ENCODE measurements around the gene GRIA4.

The GRIA4 gene

GRCh38 chr11:105603156-105603555 is 6.7 kb upstream of the GRIA4 start:
- H3K9ac ChIP-seq (ENCODE audit: low read depth in 1 of 2, low read length in 2 of 2), result no peak overlapping the region
- H3K4me3 ChIP-seq (ENCODE audit: low read length in 2 of 2), result no peak overlapping the region
- H3K36me3 ChIP-seq (ENCODE audit: control insufficient read depth in 2 of 2, insufficient read depth in 2 of 2, low read length in 2 of 2), result no peaks in the 10 kb centered on the region
- no peak overlapping the region for H3K27ac ChIP-seq (ENCODE audit: low read depth in 2 of 2, low read length in 2 of 2)
- H3K27me3 ChIP-seq (ENCODE audit: control insufficient read depth in 2 of 2, insufficient read depth in 2 of 2, low read length in 2 of 2), result peaks cover 0 to 3% of the 10 kb centered on the region in 2 donors
- no peaks in the 10 kb centered on the region for H3K4me1 ChIP-seq (ENCODE audit: control insufficient read depth in 2 of 2, insufficient read depth in 2 of 2, low read length in 2 of 2)
- no peaks in the 10 kb centered on the region for H3K9me3 ChIP-seq (ENCODE audit: control insufficient read depth in 2 of 2, low read length in 2 of 2)

- Histone ChIP-seq H3K27ac (ENCODE audit: low read depth in 2 of 2, low read length in 2 of 2) (no peak overlapping the region), H3K36me3 (ENCODE audit: control insufficient read depth in 2 of 2, insufficient read depth in 2 of 2, low read length in 2 of 2) (no peaks in the 10 kb centered on the region), H3K4me3 (ENCODE audit: low read length in 2 of 2) (no peak overlapping the region), H3K4me1 (ENCODE audit: control insufficient read depth in 2 of 2, insufficient read depth in 2 of 2, low read length in 2 of 2) (no peaks in the 10 kb centered on the region), H3K27me3 (ENCODE audit: control insufficient read depth in 2 of 2, insufficient read depth in 2 of 2, low read length in 2 of 2) (peaks cover 13 to 15% of the 10 kb centered on the region in 2 donors), H3K9me3 (ENCODE audit: control insufficient read depth in 2 of 2, low read length in 2 of 2) (no peaks in the 10 kb centered on the region), H3K9ac (ENCODE audit: low read depth in 1 of 2, low read length in 2 of 2) (no peak overlapping the region)
Observed at GRCh38 chr11:105609341-105609781, 512 bp upstream of the GRIA4 start.

GRCh38 chr11:105610871-105611571 is 1.1 kb downstream of the GRIA4 start:
- H3K4me1 ChIP-seq (ENCODE audit: control insufficient read depth in 2 of 2, insufficient read depth in 2 of 2, low read length in 2 of 2), result no peaks in the 10 kb centered on the region
- H3K9me3 ChIP-seq (ENCODE audit: control insufficient read depth in 2 of 2, low read length in 2 of 2), result no peaks in the 10 kb centered on the region
- no peak overlapping the region for H3K9ac ChIP-seq (ENCODE audit: low read depth in 1 of 2, low read length in 2 of 2)
- peak overlapping the region; percentile 24 to 43 for H3K4me3 ChIP-seq (ENCODE audit: low read length in 2 of 2)
- H3K27ac ChIP-seq (ENCODE audit: low read depth in 2 of 2, low read length in 2 of 2), result no peak overlapping the region
- peaks cover 13 to 15% of the 10 kb centered on the region in 2 donors for H3K27me3 ChIP-seq (ENCODE audit: control insufficient read depth in 2 of 2, insufficient read depth in 2 of 2, low read length in 2 of 2)
- H3K36me3 ChIP-seq (ENCODE audit: control insufficient read depth in 2 of 2, insufficient read depth in 2 of 2, low read length in 2 of 2), result no peaks in the 10 kb centered on the region

- no peak overlapping the region for H3K4me3 ChIP-seq (ENCODE audit: low read length in 2 of 2)
Observed at GRCh38 chr11:105611572-105612441, 1.9 kb downstream of the GRIA4 start.

GRCh38 chr11:105612771-105613170 is 2.9 kb downstream of the GRIA4 start:
- Histone ChIP-seq H3K9me3 (ENCODE audit: control insufficient read depth in 2 of 2, low read length in 2 of 2) (no peaks in the 10 kb centered on the region), H3K36me3 (ENCODE audit: control insufficient read depth in 2 of 2, insufficient read depth in 2 of 2, low read length in 2 of 2) (no peaks in the 10 kb centered on the region), H3K4me3 (ENCODE audit: low read length in 2 of 2) (no peak overlapping the region), H3K27ac (ENCODE audit: low read depth in 2 of 2, low read length in 2 of 2) (no peak overlapping the region), H3K9ac (ENCODE audit: low read depth in 1 of 2, low read length in 2 of 2) (no peak overlapping the region), H3K27me3 (ENCODE audit: control insufficient read depth in 2 of 2, insufficient read depth in 2 of 2, low read length in 2 of 2) (peaks cover 12 to 13% of the 10 kb centered on the region in 2 donors), H3K4me1 (ENCODE audit: control insufficient read depth in 2 of 2, insufficient read depth in 2 of 2, low read length in 2 of 2) (no peaks in the 10 kb centered on the region)

More at GRCh38 chr11:105611572-105612441, 1.9 kb downstream of the GRIA4 start:
- H3K9ac ChIP-seq (ENCODE audit: low read depth in 1 of 2, low read length in 2 of 2), result no peak overlapping the region
- H3K27ac ChIP-seq (ENCODE audit: low read depth in 2 of 2, low read length in 2 of 2), result no peak overlapping the region
- no peaks in the 10 kb centered on the region for H3K4me1 ChIP-seq (ENCODE audit: control insufficient read depth in 2 of 2, insufficient read depth in 2 of 2, low read length in 2 of 2)
- no peaks in the 10 kb centered on the region for H3K9me3 ChIP-seq (ENCODE audit: control insufficient read depth in 2 of 2, low read length in 2 of 2)
- no peaks in the 10 kb centered on the region for H3K36me3 ChIP-seq (ENCODE audit: control insufficient read depth in 2 of 2, insufficient read depth in 2 of 2, low read length in 2 of 2)
- H3K27me3 ChIP-seq (ENCODE audit: control insufficient read depth in 2 of 2, insufficient read depth in 2 of 2, low read length in 2 of 2), result peaks cover 12 to 13% of the 10 kb centered on the region in 2 donors

- Histone ChIP-seq H3K4me3 (ENCODE audit: low read length in 2 of 2) (no peak overlapping the region), H3K9me3 (ENCODE audit: control insufficient read depth in 2 of 2, low read length in 2 of 2) (no peaks in the 10 kb centered on the region), H3K27me3 (ENCODE audit: control insufficient read depth in 2 of 2, insufficient read depth in 2 of 2, low read length in 2 of 2) (peaks cover 12 to 13% of the 10 kb centered on the region in 2 donors), H3K36me3 (ENCODE audit: control insufficient read depth in 2 of 2, insufficient read depth in 2 of 2, low read length in 2 of 2) (no peaks in the 10 kb centered on the region), H3K4me1 (ENCODE audit: control insufficient read depth in 2 of 2, insufficient read depth in 2 of 2, low read length in 2 of 2) (no peaks in the 10 kb centered on the region), H3K9ac (ENCODE audit: low read depth in 1 of 2, low read length in 2 of 2) (no peak overlapping the region), H3K27ac (ENCODE audit: low read depth in 2 of 2, low read length in 2 of 2) (no peak overlapping the region)
Observed at GRCh38 chr11:105613183-105613582, 3.3 kb downstream of the GRIA4 start.

- Histone ChIP-seq H3K36me3 (ENCODE audit: control insufficient read depth in 2 of 2, insufficient read depth in 2 of 2, low read length in 2 of 2) (no peaks in the 10 kb centered on the region), H3K9me3 (ENCODE audit: control insufficient read depth in 2 of 2, low read length in 2 of 2) (no peaks in the 10 kb centered on the region), H3K4me3 (ENCODE audit: low read length in 2 of 2) (no peak overlapping the region), H3K27ac (ENCODE audit: low read depth in 2 of 2, low read length in 2 of 2) (no peak overlapping the region), H3K27me3 (ENCODE audit: control insufficient read depth in 2 of 2, insufficient read depth in 2 of 2, low read length in 2 of 2) (no peaks in the 10 kb centered on the region), H3K4me1 (ENCODE audit: control insufficient read depth in 2 of 2, insufficient read depth in 2 of 2, low read length in 2 of 2) (no peaks in the 10 kb centered on the region), H3K9ac (ENCODE audit: low read depth in 1 of 2, low read length in 2 of 2) (no peak overlapping the region)
Observed at GRCh38 chr11:105618343-105618955, 8.6 kb downstream of the GRIA4 start.

GRCh38 chr11:105619556-105619955 is 9.7 kb downstream of the GRIA4 start:
- Histone ChIP-seq H3K27me3 (ENCODE audit: control insufficient read depth in 2 of 2, insufficient read depth in 2 of 2, low read length in 2 of 2) (no peaks in the 10 kb centered on the region), H3K4me1 (ENCODE audit: control insufficient read depth in 2 of 2, insufficient read depth in 2 of 2, low read length in 2 of 2) (no peaks in the 10 kb centered on the region), H3K36me3 (ENCODE audit: control insufficient read depth in 2 of 2, insufficient read depth in 2 of 2, low read length in 2 of 2) (no peaks in the 10 kb centered on the region), H3K27ac (ENCODE audit: low read depth in 2 of 2, low read length in 2 of 2) (no peak overlapping the region), H3K9ac (ENCODE audit: low read depth in 1 of 2, low read length in 2 of 2) (no peak overlapping the region), H3K4me3 (ENCODE audit: low read length in 2 of 2) (no peak overlapping the region), H3K9me3 (ENCODE audit: control insufficient read depth in 2 of 2, low read length in 2 of 2) (no peaks in the 10 kb centered on the region)

GRCh38 chr11:105622016-105622415 is 12.1 kb downstream of the GRIA4 start:
- Histone ChIP-seq H3K4me3 (ENCODE audit: low read length in 2 of 2) (no peak overlapping the region), H3K4me1 (ENCODE audit: control insufficient read depth in 2 of 2, insufficient read depth in 2 of 2, low read length in 2 of 2) (no peaks in the 10 kb centered on the region), H3K27ac (ENCODE audit: low read depth in 2 of 2, low read length in 2 of 2) (no peak overlapping the region), H3K9me3 (ENCODE audit: control insufficient read depth in 2 of 2, low read length in 2 of 2) (no peaks in the 10 kb centered on the region), H3K9ac (ENCODE audit: low read depth in 1 of 2, low read length in 2 of 2) (no peak overlapping the region), H3K27me3 (ENCODE audit: control insufficient read depth in 2 of 2, insufficient read depth in 2 of 2, low read length in 2 of 2) (no peaks in the 10 kb centered on the region), H3K36me3 (ENCODE audit: control insufficient read depth in 2 of 2, insufficient read depth in 2 of 2, low read length in 2 of 2) (no peaks in the 10 kb centered on the region)

GRCh38 chr11:105632316-105632715 is 22.4 kb downstream of the GRIA4 start:
- no peaks in the 10 kb centered on the region for H3K27me3 ChIP-seq (ENCODE audit: control insufficient read depth in 2 of 2, insufficient read depth in 2 of 2, low read length in 2 of 2)
- H3K9me3 ChIP-seq (ENCODE audit: control insufficient read depth in 2 of 2, low read length in 2 of 2), result no peaks in the 10 kb centered on the region
- H3K9ac ChIP-seq (ENCODE audit: low read depth in 1 of 2, low read length in 2 of 2), result no peak overlapping the region
- no peaks in the 10 kb centered on the region for H3K36me3 ChIP-seq (ENCODE audit: control insufficient read depth in 2 of 2, insufficient read depth in 2 of 2, low read length in 2 of 2)
- H3K4me3 ChIP-seq (ENCODE audit: low read length in 2 of 2), result no peak overlapping the region
- H3K4me1 ChIP-seq (ENCODE audit: control insufficient read depth in 2 of 2, insufficient read depth in 2 of 2, low read length in 2 of 2), result no peaks in the 10 kb centered on the region
- no peak overlapping the region for H3K27ac ChIP-seq (ENCODE audit: low read depth in 2 of 2, low read length in 2 of 2)

Measured in mucosa of rectum (tissue), 2 donors.